22Rv1 (cell line): ENCODE results near the gene INPP5A.

Source experiments
- H3K27ac ChIP-seq: fragments of 450-650 bp; 2 replicates; pipeline ENCODE4 v1.5.1; 2017
- ZFX ChIP-seq: fragments of 450-650 bp; IDR thresholded peaks from 2 replicates; pipeline ENCODE4 v1.6.1; 2017; ENCODE audit warnings: antibody characterized with exemption, borderline replicate concordance
- TF ChIP-seq, protein P1 (sequence below): fragments of 450-650 bp; IDR thresholded peaks from 2 replicates; pipeline ENCODE4 v1.5.1; 2017; ENCODE audit warnings: mild to moderate bottlenecking

INPP5A gene

GRCh38 chr10:132798876-132799275 lies 261.3 kb downstream of the INPP5A start:
- no peak overlapping the region for H3K27ac ChIP-seq
- TF ChIP-seq ZFX, result no peak
- TF ChIP-seq, protein P1, sequence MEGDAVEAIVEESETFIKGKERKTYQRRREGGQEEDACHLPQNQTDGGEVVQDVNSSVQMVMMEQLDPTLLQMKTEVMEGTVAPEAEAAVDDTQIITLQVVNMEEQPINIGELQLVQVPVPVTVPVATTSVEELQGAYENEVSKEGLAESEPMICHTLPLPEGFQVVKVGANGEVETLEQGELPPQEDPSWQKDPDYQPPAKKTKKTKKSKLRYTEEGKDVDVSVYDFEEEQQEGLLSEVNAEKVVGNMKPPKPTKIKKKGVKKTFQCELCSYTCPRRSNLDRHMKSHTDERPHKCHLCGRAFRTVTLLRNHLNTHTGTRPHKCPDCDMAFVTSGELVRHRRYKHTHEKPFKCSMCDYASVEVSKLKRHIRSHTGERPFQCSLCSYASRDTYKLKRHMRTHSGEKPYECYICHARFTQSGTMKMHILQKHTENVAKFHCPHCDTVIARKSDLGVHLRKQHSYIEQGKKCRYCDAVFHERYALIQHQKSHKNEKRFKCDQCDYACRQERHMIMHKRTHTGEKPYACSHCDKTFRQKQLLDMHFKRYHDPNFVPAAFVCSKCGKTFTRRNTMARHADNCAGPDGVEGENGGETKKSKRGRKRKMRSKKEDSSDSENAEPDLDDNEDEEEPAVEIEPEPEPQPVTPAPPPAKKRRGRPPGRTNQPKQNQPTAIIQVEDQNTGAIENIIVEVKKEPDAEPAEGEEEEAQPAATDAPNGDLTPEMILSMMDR, result no peak

DNA sequence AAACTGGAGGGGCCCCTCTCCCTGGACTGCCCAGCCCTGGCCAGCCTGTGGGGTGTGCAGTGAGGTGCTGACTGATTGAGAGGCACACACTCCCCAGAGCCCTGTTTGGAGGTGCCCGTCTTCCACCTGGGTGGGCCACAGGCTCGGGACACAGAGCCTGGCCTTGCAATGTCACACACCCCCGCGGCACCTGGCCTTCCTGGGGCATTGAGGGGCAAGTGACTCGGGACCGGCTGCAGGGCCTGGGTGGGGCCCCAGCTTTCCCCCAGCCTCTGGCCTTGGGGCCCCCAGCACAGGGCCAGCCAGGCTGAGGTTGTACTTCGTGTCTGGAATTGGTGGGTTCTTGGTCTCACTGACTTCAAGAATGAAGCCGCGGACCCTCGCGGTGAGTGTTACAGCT lies 262.3 kb downstream of the INPP5A start:
- H3K27ac ChIP-seq, result no peak overlapping the region
- no peak for TF ChIP-seq ZFX
- TF ChIP-seq, protein P1, result no peak

DNA sequence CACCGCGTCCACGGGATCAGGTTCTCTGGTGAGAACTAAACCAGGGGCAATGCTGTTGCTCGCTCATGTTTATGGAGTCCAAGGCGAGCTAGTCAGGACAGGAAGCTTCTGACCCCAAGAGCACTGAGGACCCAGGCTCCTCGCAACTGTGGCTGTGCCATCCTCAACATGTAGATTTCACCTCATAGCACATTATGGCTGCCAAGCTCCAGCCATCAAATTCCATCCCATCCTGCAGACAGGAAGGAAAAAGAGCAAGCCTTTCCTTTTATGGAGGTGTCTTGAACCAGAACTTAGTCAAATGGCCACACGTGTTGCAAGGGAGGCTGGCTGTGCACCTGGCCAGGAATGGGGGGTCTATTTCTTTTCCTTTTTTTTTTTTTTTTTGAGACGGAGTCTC lies 264.5 kb downstream of the INPP5A start:
- no peak for TF ChIP-seq ZFX
- TF ChIP-seq, protein P1, result no peak

GRCh38 chr10:132802694-132803320 lies 265.2 kb downstream of the INPP5A start:
- H3K27ac ChIP-seq, result no peak overlapping the region
- TF ChIP-seq ZFX, result no peak
- TF ChIP-seq, protein P1, result no peak

More for the DNA sequence above, 264.5 kb downstream of the INPP5A start:
- H3K27ac ChIP-seq, result no peak overlapping the region

GRCh38 chr10:132803416-132804210 lies 266.0 kb downstream of the INPP5A start:
- no peak overlapping the region for H3K27ac ChIP-seq
- TF ChIP-seq, protein P1, result no peak
- TF ChIP-seq ZFX, result no peak

- no peak overlapping the region for H3K27ac ChIP-seq
- no peak for TF ChIP-seq ZFX
- TF ChIP-seq, protein P1, result no peak
These were observed 266.7 kb downstream of the INPP5A start for GRCh38 chr10:132804287-132804686.
